A549 (cell line): ENCODE data around the gene LSG1.

Experiments
- CTCF ChIP-seq: fragments of >200 bp; sonication (Bioruptor Twin); formaldehyde crosslinking; IDR thresholded peaks from 3 replicates; pipeline ENCODE4 v1.5.1; 2016
- EP300 ChIP-seq, 2 experiments: fragments of >200 bp; sonication (Bioruptor Twin); formaldehyde crosslinking; IDR thresholded peaks; 2 replicates in 1 of 2; 3 replicates in 1 of 2; pipeline ENCODE4 v1.6.1; 2016 to 2017
- JUN ChIP-seq, 2 experiments: fragments of >200 bp; sonication (Bioruptor Twin); formaldehyde crosslinking; IDR thresholded peaks; 2 replicates in 1 of 2; 3 replicates in 1 of 2; pipeline ENCODE4 v1.6.1; 2016 to 2017
- MAFK ChIP-seq: fragments of 450-650 bp; IDR thresholded peaks from 2 replicates; pipeline ENCODE4 v1.6.1; 2014; ENCODE audit not compliant: partially characterized antibody
- NPAS2 ChIP-seq: fragments of 250-450 bp; sonication (Bioruptor Pico); IDR thresholded peaks from 2 replicates; pipeline ENCODE4 v1.8.0; 2022; ENCODE audit warnings: mild to moderate bottlenecking, moderate library complexity, borderline replicate concordance
- SMC3 ChIP-seq: fragments of >200 bp; sonication (Bioruptor Twin); formaldehyde crosslinking; IDR thresholded peaks from 3 replicates; pipeline ENCODE4 v1.6.1; 2018; ENCODE audit warnings: inconsistent platforms
- USF2 ChIP-seq: fragments of 450-650 bp; IDR thresholded peaks from 2 replicates; pipeline ENCODE4 v1.6.1; 2014; ENCODE audit warnings: antibody characterized with exemption

- TF ChIP-seq CTCF (no peak), SMC3 (no peak), MAFK (no peak), NPAS2 (CRISPR knock-in tag) (no peak), JUN (IDR thresholded peaks at IDR 0.05) (no peak), EP300 (IDR thresholded peaks at IDR 0.05) (no peak), USF2 (no peak)
These were observed 33.8 kb upstream of the LSG1 start for GRCh38 chr3:194705761-194706160.
